HEK293 (cell line): Measurements from ENCODE around the gene NEURL4.

Experiments
- CTCF ChIA-PET: fragments of 350-600 bp; formaldehyde crosslinking; extraction: SDS; loops from one replicate; lab custom pipeline; 2021; ENCODE audit warnings: antibody characterized with exemption; lab: Yijun Ruan, JAX
- POLR2A ChIA-PET: fragments of 300-600 bp; formaldehyde crosslinking; extraction: SDS; loops from one replicate; lab custom pipeline; 2020; ENCODE audit warnings: antibody characterized with exemption, inconsistent platforms; lab: Yijun Ruan, JAX
- H3K27ac ChIP-seq: fragments of 200-500 bp; sonication (Bioruptor generic); 2 replicates; pipeline ENCODE4 v1.5.1; 2014; ENCODE audit warnings: low read depth, low read length, control low read depth, inconsistent platforms; ENCODE audit errors: extremely low read depth
- H3K36me3 ChIP-seq, 2 experiments: fragments of 200-500 bp in 1 of 2; sonication (Bioruptor generic) in 1 of 2; 1 replicate in 1 of 2; 2 replicates in 1 of 2; pipeline ENCODE4 v1.5.1; 2014 to 2017; ENCODE audit warnings: inconsistent platforms in 2 of 2, low read length in 2 of 2; ENCODE audit not compliant: control insufficient read depth in 2 of 2, insufficient read depth in 1 of 2
- H3K4me1 ChIP-seq: fragments of 200-500 bp; sonication (Bioruptor generic); 2 replicates; pipeline ENCODE4 v1.5.1; 2014; ENCODE audit warnings: mild to moderate bottlenecking, low read length, inconsistent platforms; ENCODE audit not compliant: control insufficient read depth, insufficient read depth
- H3K4me3 ChIP-seq: 2 replicates; pipeline ENCODE4 v1.5.1; 2011; ENCODE audit warnings: low read depth, mild to moderate bottlenecking, control low read depth, low read length, moderate library complexity
- H3K9me3 ChIP-seq: fragments of 200-500 bp; sonication (Bioruptor generic); 2 replicates; pipeline ENCODE4 v1.5.1; 2014; ENCODE audit warnings: low read depth, low read length, inconsistent platforms; ENCODE audit not compliant: control insufficient read depth, insufficient read depth
- EGR2 ChIP-seq: fragments of 450-650 bp; formaldehyde crosslinking; IDR thresholded peaks from 2 replicates; pipeline ENCODE4 v1.5.1; 2016; ENCODE audit warnings: low read depth, missing biosample characterization, missing genetic modification characterization
- HOXA7 ChIP-seq: sonication (generic); formaldehyde crosslinking; IDR thresholded peaks from 2 replicates; pipeline ENCODE4 v1.8.1; 2022; ENCODE audit warnings: missing genetic modification reagents, borderline replicate concordance
- KLF1 ChIP-seq: fragments of 450-650 bp; formaldehyde crosslinking; IDR thresholded peaks from 2 replicates; pipeline ENCODE4 v1.5.1; 2016; ENCODE audit warnings: missing biosample characterization, missing genetic modification characterization
- OSR2 ChIP-seq: fragments of 450-650 bp; formaldehyde crosslinking; IDR thresholded peaks from 2 replicates; pipeline ENCODE4 v1.5.1; 2016; ENCODE audit warnings: missing biosample characterization, missing genetic modification characterization
- SETDB1 ChIP-seq: IDR thresholded peaks from one replicate; pipeline ENCODE4 v1.6.1; 2017; ENCODE audit warnings: mild to moderate bottlenecking, low read length, moderate library complexity, mixed read lengths; ENCODE audit not compliant: insufficient read length
- ZFP69B ChIP-seq: fragments of 450-650 bp; formaldehyde crosslinking; IDR thresholded peaks from 2 replicates; pipeline ENCODE4 v1.5.1; 2016; ENCODE audit warnings: missing biosample characterization, missing genetic modification characterization
- ZIC2 ChIP-seq: fragments of 450-650 bp; formaldehyde crosslinking; IDR thresholded peaks from 2 replicates; pipeline ENCODE4 v1.5.1; 2016; ENCODE audit warnings: missing biosample characterization, missing genetic modification characterization
- ZNF549 ChIP-seq: fragments of 450-650 bp; IDR thresholded peaks from 2 replicates; pipeline ENCODE4 v1.5.1; 2018; ENCODE audit warnings: missing biosample characterization, missing genetic modification characterization, mild to moderate bottlenecking, inconsistent platforms, moderate library complexity
- ZNF561 ChIP-seq: fragments of 450-650 bp; IDR thresholded peaks from 2 replicates; pipeline ENCODE4 v1.5.1; 2018; ENCODE audit warnings: missing biosample characterization, missing genetic modification characterization, borderline replicate concordance
- ZNF623 ChIP-seq: fragments of 450-650 bp; formaldehyde crosslinking; IDR thresholded peaks from 2 replicates; pipeline ENCODE4 v1.5.1; 2016; ENCODE audit warnings: missing biosample characterization, missing genetic modification characterization
- ZNF629 ChIP-seq: fragments of 450-650 bp; formaldehyde crosslinking; IDR thresholded peaks from 2 replicates; pipeline ENCODE4 v1.5.1; 2017; ENCODE audit warnings: missing biosample characterization, missing genetic modification characterization
- ZNF830 ChIP-seq: fragments of 450-650 bp; IDR thresholded peaks from 2 replicates; pipeline ENCODE4 v1.5.0; 2018; ENCODE audit warnings: missing biosample characterization, missing genetic modification characterization, low read depth, mild to moderate bottlenecking, moderate library complexity
- TF ChIP-seq, protein P1 (sequence below): fragments of 450-650 bp; formaldehyde crosslinking; IDR thresholded peaks from 2 replicates; pipeline ENCODE4 v1.5.1; 2016; ENCODE audit warnings: missing biosample characterization, missing genetic modification characterization
- TF ChIP-seq, protein P2 (sequence below): fragments of 450-650 bp; formaldehyde crosslinking; IDR thresholded peaks from 2 replicates; pipeline ENCODE4 v1.5.1; 2016; ENCODE audit warnings: missing biosample characterization, missing genetic modification characterization
- TF ChIP-seq, protein P3 (sequence below): fragments of 450-650 bp; formaldehyde crosslinking; optimal IDR thresholded peaks from 2 replicates; pipeline ENCODE3; 2016; ENCODE audit warnings: missing biosample characterization, mild to moderate bottlenecking, missing genetic modification characterization
- TF ChIP-seq, protein P4 (sequence below): fragments of 450-650 bp; formaldehyde crosslinking; IDR thresholded peaks from 2 replicates; pipeline ENCODE4 v1.5.1; 2016; ENCODE audit warnings: missing biosample characterization, missing genetic modification characterization
- TF ChIP-seq, protein P5 (sequence below): fragments of 450-650 bp; formaldehyde crosslinking; conservative IDR thresholded peaks from 2 replicates; pipeline ENCODE4 v1.5.1; 2016; ENCODE audit warnings: low read depth, missing biosample characterization, missing genetic modification characterization
- TF ChIP-seq, protein P6 (sequence below): fragments of 450-650 bp; formaldehyde crosslinking; IDR thresholded peaks from 2 replicates; pipeline ENCODE4 v1.5.1; 2016; ENCODE audit warnings: missing biosample characterization, missing genetic modification characterization, low read depth

NEURL4 gene

DNA sequence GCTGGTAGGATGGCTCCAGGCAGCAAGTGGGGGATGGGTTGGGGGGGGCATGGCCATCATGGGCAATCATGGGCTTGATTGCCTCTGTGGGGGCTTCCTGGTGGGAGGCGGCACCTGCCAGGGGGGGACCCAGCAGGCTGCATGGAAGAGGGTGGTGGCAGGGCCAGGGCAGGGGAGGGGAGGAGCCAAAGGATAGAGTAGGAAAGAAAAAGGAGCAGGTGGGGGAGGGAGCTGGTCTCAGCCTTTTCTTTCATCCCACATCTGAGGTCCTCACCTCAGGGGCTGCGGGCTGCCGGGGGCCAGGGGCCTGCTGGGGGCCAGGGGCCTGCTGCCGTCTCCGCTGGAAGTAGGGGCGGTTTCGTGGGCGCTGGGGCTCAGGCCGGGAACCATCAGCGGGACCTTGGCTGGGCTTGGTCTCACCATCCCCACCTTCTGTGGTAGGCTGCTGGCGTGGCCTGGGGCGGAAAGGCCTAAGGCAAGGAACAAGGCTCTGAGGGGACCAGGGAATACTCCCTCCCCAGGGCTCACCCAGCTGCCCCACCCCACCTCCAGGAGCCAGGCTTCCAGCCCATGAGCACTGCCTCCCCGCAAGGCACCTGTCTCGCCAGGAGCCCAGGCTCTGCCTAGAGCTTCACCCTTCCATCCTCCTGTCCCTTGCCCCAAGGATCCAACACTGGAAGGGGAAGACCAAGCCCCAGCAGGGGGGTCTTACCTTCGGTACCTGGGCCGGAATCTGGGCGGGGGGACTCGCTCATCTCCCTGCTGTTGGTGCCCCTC is 39.7 kb downstream of the NEURL4 start:
- H3K27ac ChIP-seq, result no peak overlapping the region
- CTCF ChIA-PET, result interaction anchor here (0.6 to 1.1 kb wide), 2 partner anchors 9 to 759 kb away, joined by 3 read pairs; no protein-coding TSS in a partner anchor
- H3K36me3 ChIP-seq, result no peaks in the 10 kb centered on the region
- no peaks in the 10 kb centered on the region for H3K9me3 ChIP-seq
- TF ChIP-seq OSR2 (tag by site-specific recombination) (no peak), ZNF623 (tag by site-specific recombination) (0 out of 2 replicates have a peak, but pooled peaks have one; percentile 14)
- H3K4me3 ChIP-seq, result no peak overlapping the region
- POLR2A ChIA-PET, result no interaction called here
- H3K4me1 ChIP-seq, result no peaks in the 10 kb centered on the region; the same call in 1 of the 2 replicates

DNA sequence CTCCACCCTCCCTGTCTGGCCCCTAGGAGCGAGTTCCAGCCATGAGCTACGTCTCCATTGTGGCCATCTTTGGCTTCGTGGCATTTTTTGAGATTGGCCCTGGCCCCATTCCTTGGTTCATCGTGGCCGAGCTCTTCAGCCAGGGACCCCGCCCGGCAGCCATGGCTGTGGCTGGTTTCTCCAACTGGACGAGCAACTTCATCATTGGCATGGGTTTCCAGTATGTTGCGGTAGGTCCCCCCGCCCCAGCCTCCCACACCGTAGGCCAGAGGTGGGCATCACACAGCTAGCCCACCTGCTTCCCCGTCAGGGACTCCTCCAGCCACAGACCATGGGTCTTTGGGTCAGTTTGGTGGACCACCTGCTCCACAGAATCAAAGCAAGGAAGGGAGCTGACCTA is 43.5 kb downstream of the NEURL4 start:
- peaks cover 9% of the 10 kb centered on the region for H3K4me1 ChIP-seq
- no peak overlapping the region for H3K4me3 ChIP-seq
- H3K9me3 ChIP-seq, result no peaks in the 10 kb centered on the region
- ChIA-PET POLR2A (interaction anchor here (0.8 kb wide), 1 partner anchor 71 kb away, joined by 5 read pairs; no protein-coding TSS in a partner anchor), CTCF (interaction anchor here (0.6 to 9.0 kb wide), 6 partner anchors 13 to 331 kb away, joined by 3 to 160 read pairs (median 3); no protein-coding TSS in a partner anchor)
- H3K27ac ChIP-seq, result no peak overlapping the region
- no peaks in the 10 kb centered on the region for H3K36me3 ChIP-seq
- TF ChIP-seq HOXA7 (CRISPR knock-in tag), result no peak
- TF ChIP-seq, protein P1, sequence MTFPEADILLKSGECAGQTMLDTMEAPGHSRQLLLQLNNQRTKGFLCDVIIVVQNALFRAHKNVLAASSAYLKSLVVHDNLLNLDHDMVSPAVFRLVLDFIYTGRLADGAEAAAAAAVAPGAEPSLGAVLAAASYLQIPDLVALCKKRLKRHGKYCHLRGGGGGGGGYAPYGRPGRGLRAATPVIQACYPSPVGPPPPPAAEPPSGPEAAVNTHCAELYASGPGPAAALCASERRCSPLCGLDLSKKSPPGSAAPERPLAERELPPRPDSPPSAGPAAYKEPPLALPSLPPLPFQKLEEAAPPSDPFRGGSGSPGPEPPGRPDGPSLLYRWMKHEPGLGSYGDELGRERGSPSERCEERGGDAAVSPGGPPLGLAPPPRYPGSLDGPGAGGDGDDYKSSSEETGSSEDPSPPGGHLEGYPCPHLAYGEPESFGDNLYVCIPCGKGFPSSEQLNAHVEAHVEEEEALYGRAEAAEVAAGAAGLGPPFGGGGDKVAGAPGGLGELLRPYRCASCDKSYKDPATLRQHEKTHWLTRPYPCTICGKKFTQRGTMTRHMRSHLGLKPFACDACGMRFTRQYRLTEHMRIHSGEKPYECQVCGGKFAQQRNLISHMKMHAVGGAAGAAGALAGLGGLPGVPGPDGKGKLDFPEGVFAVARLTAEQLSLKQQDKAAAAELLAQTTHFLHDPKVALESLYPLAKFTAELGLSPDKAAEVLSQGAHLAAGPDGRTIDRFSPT (tag by site-specific recombination), result no peak
- TF ChIP-seq, protein P2, sequence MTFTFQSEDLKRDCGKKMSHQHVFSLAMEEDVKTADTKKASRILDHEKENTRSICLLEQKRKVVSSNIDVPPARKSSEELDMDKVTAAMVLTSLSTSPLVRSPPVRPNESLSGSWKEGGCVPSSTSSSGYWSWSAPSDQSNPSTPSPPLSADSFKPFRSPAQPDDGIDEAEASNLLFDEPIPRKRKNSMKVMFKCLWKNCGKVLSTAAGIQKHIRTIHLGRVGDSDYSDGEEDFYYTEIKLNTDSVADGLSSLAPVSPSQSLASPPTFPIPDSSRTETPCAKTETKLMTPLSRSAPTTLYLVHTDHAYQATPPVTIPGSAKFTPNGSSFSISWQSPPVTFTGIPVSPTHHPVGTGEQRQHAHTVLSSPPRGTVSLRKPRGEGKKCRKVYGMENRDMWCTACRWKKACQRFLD, result no peak
- no peak for TF ChIP-seq SETDB1
- no peak for TF ChIP-seq ZIC2 (tag by site-specific recombination)
- TF ChIP-seq, protein P3, sequence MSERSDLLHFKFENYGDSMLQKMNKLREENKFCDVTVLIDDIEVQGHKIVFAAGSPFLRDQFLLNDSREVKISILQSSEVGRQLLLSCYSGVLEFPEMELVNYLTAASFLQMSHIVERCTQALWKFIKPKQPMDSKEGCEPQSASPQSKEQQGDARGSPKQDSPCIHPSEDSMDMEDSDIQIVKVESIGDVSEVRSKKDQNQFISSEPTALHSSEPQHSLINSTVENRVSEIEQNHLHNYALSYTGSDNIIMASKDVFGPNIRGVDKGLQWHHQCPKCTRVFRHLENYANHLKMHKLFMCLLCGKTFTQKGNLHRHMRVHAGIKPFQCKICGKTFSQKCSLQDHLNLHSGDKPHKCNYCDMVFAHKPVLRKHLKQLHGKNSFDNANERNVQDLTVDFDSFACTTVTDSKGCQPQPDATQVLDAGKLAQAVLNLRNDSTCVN (tag by site-specific recombination), result no peak
- no peak for TF ChIP-seq KLF1 (tag by site-specific recombination)
- TF ChIP-seq ZNF830 (tag by site-specific recombination), result no peak
- TF ChIP-seq ZNF629 (tag by site-specific recombination), result no peak
- TF ChIP-seq ZFP69B, result no peak
- no peak for TF ChIP-seq ZNF549 (tag by site-specific recombination)
- TF ChIP-seq, protein P4, sequence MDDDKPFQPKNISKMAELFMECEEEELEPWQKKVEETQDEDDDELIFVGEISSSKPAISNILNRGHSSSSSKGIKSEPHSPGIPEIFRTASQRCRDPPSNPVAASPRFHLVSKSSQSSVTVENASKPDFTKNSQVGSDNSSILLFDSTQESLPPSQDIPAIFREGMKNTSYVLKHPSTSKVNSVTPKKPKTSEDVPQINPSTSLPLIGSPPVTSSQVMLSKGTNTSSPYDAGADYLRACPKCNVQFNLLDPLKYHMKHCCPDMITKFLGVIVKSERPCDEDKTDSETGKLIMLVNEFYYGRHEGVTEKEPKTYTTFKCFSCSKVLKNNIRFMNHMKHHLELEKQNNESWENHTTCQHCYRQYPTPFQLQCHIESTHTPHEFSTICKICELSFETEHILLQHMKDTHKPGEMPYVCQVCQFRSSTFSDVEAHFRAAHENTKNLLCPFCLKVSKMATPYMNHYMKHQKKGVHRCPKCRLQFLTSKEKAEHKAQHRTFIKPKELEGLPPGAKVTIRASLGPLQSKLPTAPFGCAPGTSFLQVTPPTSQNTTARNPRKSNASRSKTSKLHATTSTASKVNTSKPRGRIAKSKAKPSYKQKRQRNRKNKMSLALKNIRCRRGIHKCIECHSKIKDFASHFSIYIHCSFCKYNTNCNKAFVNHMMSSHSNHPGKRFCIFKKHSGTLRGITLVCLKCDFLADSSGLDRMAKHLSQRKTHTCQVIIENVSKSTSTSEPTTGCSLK, result no peak
- no peak for TF ChIP-seq ZNF561 (tag by site-specific recombination)
- TF ChIP-seq, protein P5, sequence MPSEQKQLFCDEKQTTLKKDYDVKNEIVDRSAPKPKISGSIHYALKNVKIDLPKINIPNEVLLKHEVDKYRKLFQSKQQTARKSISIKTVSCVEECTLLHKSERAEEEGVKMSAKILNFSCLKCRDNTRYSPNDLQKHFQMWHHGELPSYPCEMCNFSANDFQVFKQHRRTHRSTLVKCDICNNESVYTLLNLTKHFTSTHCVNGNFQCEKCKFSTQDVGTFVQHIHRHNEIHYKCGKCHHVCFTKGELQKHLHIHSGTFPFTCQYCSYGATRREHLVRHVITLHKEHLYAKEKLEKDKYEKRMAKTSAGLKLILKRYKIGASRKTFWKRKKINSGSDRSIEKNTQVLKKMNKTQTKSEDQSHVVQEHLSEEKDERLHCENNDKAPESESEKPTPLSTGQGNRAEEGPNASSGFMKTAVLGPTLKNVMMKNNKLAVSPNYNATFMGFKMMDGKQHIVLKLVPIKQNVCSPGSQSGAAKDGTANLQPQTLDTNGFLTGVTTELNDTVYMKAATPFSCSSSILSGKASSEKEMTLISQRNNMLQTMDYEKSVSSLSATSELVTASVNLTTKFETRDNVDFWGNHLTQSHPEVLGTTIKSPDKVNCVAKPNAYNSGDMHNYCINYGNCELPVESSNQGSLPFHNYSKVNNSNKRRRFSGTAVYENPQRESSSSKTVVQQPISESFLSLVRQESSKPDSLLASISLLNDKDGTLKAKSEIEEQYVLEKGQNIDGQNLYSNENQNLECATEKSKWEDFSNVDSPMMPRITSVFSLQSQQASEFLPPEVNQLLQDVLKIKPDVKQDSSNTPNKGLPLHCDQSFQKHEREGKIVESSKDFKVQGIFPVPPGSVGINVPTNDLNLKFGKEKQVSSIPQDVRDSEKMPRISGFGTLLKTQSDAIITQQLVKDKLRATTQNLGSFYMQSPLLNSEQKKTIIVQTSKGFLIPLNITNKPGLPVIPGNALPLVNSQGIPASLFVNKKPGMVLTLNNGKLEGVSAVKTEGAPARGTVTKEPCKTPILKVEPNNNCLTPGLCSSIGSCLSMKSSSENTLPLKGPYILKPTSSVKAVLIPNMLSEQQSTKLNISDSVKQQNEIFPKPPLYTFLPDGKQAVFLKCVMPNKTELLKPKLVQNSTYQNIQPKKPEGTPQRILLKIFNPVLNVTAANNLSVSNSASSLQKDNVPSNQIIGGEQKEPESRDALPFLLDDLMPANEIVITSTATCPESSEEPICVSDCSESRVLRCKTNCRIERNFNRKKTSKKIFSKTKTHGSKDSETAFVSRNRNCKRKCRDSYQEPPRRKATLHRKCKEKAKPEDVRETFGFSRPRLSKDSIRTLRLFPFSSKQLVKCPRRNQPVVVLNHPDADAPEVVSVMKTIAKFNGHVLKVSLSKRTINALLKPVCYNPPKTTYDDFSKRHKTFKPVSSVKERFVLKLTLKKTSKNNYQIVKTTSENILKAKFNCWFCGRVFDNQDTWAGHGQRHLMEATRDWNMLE (tag by site-specific recombination), result no peak
- TF ChIP-seq EGR2 (tag by site-specific recombination), result no peak
- TF ChIP-seq, protein P6, sequence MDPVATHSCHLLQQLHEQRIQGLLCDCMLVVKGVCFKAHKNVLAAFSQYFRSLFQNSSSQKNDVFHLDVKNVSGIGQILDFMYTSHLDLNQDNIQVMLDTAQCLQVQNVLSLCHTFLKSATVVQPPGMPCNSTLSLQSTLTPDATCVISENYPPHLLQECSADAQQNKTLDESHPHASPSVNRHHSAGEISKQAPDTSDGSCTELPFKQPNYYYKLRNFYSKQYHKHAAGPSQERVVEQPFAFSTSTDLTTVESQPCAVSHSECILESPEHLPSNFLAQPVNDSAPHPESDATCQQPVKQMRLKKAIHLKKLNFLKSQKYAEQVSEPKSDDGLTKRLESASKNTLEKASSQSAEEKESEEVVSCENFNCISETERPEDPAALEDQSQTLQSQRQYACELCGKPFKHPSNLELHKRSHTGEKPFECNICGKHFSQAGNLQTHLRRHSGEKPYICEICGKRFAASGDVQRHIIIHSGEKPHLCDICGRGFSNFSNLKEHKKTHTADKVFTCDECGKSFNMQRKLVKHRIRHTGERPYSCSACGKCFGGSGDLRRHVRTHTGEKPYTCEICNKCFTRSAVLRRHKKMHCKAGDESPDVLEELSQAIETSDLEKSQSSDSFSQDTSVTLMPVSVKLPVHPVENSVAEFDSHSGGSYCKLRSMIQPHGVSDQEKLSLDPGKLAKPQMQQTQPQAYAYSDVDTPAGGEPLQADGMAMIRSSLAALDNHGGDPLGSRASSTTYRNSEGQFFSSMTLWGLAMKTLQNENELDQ (tag by site-specific recombination), result no peak
- TF ChIP-seq, all 188 proteins: peak for 0
